ENCODE measurements around the gene FRZB. TPM values are rescaled to one million over a fixed set of nuclear protein-coding genes. Genes with fewer than 3 reads are reported as not detected.
A peak's percentile ranks its signal among the peaks of the same experiment; 100 is the strongest.

The FRZB gene
- total RNA-seq, 2 donors from 2014 or later: not detected

- H3K9me3 Mint-ChIP-seq: peaks cover 4% of the 10 kb centered on the region
- no peaks in the 10 kb centered on the region for H3K36me3 Mint-ChIP-seq (ENCODE audit: low read depth)
- no peak for ATAC-seq (replicated peaks)
- peaks cover 11% of the 10 kb centered on the region for H3K4me1 Mint-ChIP-seq
- no peak overlapping the region for H3K27ac Mint-ChIP-seq
- H3K4me3 Mint-ChIP-seq: no peak overlapping the region
- H3K27me3 Mint-ChIP-seq: peaks cover 49% of the 10 kb centered on the region
Measured at GRCh38 chr2:182870227-182870626, 3.8 kb upstream of the FRZB start.

DNA sequence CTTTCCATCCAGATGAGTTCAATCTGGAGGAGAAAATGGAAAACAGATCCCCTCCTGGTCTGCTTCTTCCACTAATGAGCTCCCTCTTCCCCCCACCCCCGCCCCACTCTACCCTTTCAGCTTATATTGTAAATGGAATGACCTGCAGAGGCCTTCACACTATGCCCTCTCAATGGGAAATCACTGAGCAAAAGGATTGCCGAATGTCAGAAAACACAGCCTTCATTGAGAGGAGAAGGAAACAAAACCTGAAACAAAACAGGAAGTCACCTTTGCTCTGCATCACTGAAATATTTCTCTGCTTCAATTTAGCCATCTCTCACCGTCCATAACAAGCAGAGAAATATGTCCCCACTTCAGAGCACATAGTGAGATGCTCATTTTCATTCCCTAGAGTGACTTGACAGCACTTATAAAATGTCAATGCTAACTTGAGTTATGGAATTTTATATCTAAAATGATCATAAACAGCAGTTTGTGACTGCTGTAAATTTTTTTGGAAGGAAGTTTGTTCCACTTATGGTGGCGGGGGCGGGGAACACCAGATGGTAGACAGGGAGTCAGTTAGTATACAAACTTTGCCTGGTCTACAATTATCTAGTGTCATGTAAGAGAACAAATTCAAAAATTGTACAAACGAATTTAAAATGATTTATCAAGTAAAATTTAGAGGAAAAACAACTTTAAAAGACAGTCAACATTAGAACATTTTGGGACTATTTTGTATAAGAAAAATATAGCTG is 1.8 kb upstream of the FRZB start:
- Mint-ChIP-seq H3K4me3 (no peak overlapping the region), H3K27ac (no peak overlapping the region), H3K36me3 (ENCODE audit: low read depth) (no peaks in the 10 kb centered on the region), H3K27me3 (peaks cover 60% of the 10 kb centered on the region), H3K9me3 (no peaks in the 10 kb centered on the region), H3K4me1 (peaks cover 11% of the 10 kb centered on the region)
- ATAC-seq (replicated peaks): no peak

DNA sequence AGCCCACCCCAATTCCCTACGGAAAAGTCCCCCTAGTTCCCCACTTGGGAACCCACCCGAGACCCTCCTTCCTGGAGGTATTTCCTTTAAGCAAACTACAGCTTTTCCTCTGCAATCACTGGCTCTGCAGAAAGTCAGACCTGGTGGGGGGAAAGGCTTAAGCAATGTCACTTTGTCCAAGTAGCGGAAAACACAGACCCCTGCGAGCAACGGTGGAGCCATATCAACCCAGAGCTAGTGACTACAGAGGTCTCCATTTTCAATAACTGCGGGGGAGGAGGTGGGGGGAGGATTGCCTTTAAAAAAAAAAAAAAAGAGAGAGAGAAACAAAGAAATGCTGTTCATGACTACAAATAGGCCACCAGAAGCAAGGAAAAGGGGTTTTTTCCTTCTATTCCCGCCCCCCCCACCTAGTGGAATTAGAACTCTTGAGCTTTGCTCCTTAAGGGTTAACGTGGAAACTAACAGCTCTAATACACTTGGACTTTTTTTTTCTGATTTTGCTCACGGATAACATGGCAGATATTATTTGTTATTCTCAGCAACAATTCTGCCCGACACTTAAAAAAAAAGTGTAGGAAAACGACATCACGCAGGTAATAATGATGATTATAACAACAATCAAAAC is 1.1 kb upstream of the FRZB start:
- Mint-ChIP-seq H3K9me3 (no peaks in the 10 kb centered on the region), H3K4me3 (peak overlapping the region; percentile 32), H3K4me1 (peaks cover 11% of the 10 kb centered on the region), H3K27me3 (peaks cover 54% of the 10 kb centered on the region), H3K27ac (no peak overlapping the region), H3K36me3 (ENCODE audit: low read depth) (no peaks in the 10 kb centered on the region)
- no peak for ATAC-seq (replicated peaks)

DNA sequence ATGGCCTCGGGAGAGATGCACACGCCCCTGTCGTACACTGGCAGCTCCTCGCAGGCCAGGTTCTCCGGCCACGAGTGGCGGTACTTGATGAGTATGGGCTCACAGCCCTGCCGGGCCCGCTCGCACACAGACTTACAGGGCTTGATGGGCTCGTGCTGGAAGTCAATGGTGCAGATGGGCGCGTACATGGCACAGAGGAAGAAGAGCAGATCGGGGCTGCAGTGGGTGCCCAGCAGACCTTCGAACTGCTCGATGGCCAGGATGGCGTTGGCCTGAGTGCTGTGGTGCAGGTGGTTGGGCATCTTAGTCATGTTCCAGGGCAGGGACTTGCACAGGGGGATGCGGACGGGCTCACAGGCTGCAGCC is 359 bp downstream of the FRZB start:
- peak overlapping the region; percentile 32 for H3K4me3 Mint-ChIP-seq
- peaks cover 55% of the 10 kb centered on the region for H3K27me3 Mint-ChIP-seq
- H3K4me1 Mint-ChIP-seq: peaks cover 11% of the 10 kb centered on the region

GRCh38 chr2:182864949-182865570 is 1.4 kb downstream of the FRZB start:
- Mint-ChIP-seq H3K36me3 (ENCODE audit: low read depth) (no peaks in the 10 kb centered on the region), H3K27ac (no peak overlapping the region), H3K9me3 (no peaks in the 10 kb centered on the region), H3K27me3 (peaks cover 59% of the 10 kb centered on the region), H3K4me3 (peak overlapping the region; percentile 32), H3K4me1 (peaks cover 11% of the 10 kb centered on the region)
- ATAC-seq (replicated peaks): no peak

More for the DNA sequence above, 359 bp downstream of the FRZB start:
- Mint-ChIP-seq H3K36me3 (ENCODE audit: low read depth) (no peaks in the 10 kb centered on the region), H3K27ac (no peak overlapping the region), H3K9me3 (no peaks in the 10 kb centered on the region)
- ATAC-seq (replicated peaks): peak; percentile 5

GRCh38 chr2:182863642-182864041 is 2.8 kb downstream of the FRZB start:
- Mint-ChIP-seq H3K4me1 (peaks cover 11% of the 10 kb centered on the region), H3K27me3 (peaks cover 54% of the 10 kb centered on the region), H3K36me3 (ENCODE audit: low read depth) (no peaks in the 10 kb centered on the region), H3K27ac (no peak overlapping the region), H3K9me3 (no peaks in the 10 kb centered on the region), H3K4me3 (no peak overlapping the region)
- no peak for ATAC-seq (replicated peaks)

DNA sequence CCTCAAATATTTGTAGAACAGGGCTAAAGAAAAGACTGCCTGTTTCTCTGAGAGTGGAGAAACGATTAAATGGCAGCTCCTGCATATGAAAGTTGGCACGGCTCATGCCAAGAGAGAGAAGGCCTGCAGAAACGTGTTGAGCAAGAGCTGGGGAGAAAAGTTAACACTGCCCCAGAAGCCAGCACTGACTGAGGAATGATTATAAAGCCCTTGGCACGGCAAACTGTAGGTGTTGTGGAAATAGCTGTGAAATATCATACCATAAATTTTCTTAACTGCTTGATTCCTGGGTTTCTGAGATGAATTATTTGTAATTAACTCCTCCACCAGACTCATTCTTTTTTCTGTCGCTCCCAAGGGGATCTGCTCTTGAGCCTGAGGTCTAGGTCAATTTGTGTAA is 4.3 kb downstream of the FRZB start:
- no peak overlapping the region for H3K27ac Mint-ChIP-seq
- H3K4me1 Mint-ChIP-seq: peaks cover 11% of the 10 kb centered on the region
- H3K36me3 Mint-ChIP-seq (ENCODE audit: low read depth): no peaks in the 10 kb centered on the region
- peaks cover 48% of the 10 kb centered on the region for H3K27me3 Mint-ChIP-seq
- no peak for ATAC-seq (replicated peaks)
- no peak overlapping the region for H3K4me3 Mint-ChIP-seq
- H3K9me3 Mint-ChIP-seq: no peaks in the 10 kb centered on the region

DNA sequence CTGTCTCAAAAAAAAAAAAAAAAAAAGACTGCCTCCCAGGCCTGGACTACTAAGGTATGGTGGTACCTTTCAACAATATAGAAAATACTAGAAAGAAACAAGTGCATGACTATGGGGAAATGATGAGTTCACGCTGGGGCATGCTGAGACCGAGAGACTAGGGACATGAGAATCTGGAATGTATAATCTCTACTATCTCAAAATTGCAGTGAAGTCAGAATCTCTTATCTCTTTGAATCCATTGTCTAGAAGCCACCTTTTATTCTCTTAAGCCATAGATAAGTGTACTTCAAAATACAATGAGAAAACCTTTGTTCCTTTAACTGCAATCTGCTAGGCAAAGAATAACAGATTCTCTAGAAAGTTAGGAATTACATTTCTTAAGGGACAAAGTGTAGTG is 5.6 kb downstream of the FRZB start:
- Mint-ChIP-seq H3K27me3 (peaks cover 40% of the 10 kb centered on the region), H3K9me3 (no peaks in the 10 kb centered on the region), H3K4me3 (no peak overlapping the region), H3K27ac (no peak overlapping the region), H3K36me3 (ENCODE audit: low read depth) (no peaks in the 10 kb centered on the region), H3K4me1 (peaks cover 4% of the 10 kb centered on the region)
- no peak for ATAC-seq (replicated peaks)

DNA sequence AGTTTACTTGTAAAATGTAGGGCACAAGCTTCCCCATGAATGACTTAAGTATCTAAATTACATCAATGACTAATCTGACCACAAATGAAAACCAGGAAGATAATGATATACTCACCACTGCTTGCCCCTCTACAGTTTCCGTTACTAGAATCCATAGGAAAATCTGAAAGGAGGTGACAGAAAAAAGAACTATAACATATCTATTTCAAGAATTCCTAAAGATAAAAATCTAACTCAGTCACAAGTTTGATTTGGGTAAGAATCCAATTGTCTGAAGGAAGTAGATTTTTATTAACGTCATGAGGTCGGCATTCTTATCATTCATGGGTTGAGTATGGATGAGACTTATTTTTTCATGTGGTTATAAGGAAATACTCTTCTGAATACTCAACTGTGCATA is 7.8 kb downstream of the FRZB start:
- Mint-ChIP-seq H3K27me3 (peaks cover 32% of the 10 kb centered on the region), H3K9me3 (no peaks in the 10 kb centered on the region)

GRCh38 chr2:182855376-182855775 is 11.1 kb downstream of the FRZB start:
- H3K36me3 Mint-ChIP-seq (ENCODE audit: low read depth): no peaks in the 10 kb centered on the region
- H3K9me3 Mint-ChIP-seq: no peaks in the 10 kb centered on the region
- no peak overlapping the region for H3K4me3 Mint-ChIP-seq
- H3K27me3 Mint-ChIP-seq: peaks cover 23% of the 10 kb centered on the region
- no peak overlapping the region for H3K27ac Mint-ChIP-seq
- no peak for ATAC-seq (replicated peaks)
- no peaks in the 10 kb centered on the region for H3K4me1 Mint-ChIP-seq

More for the DNA sequence above, 7.8 kb downstream of the FRZB start:
- Mint-ChIP-seq H3K4me1 (no peaks in the 10 kb centered on the region), H3K27ac (no peak overlapping the region), H3K4me3 (no peak overlapping the region), H3K36me3 (ENCODE audit: low read depth) (no peaks in the 10 kb centered on the region)
- no peak for ATAC-seq (replicated peaks)

DNA sequence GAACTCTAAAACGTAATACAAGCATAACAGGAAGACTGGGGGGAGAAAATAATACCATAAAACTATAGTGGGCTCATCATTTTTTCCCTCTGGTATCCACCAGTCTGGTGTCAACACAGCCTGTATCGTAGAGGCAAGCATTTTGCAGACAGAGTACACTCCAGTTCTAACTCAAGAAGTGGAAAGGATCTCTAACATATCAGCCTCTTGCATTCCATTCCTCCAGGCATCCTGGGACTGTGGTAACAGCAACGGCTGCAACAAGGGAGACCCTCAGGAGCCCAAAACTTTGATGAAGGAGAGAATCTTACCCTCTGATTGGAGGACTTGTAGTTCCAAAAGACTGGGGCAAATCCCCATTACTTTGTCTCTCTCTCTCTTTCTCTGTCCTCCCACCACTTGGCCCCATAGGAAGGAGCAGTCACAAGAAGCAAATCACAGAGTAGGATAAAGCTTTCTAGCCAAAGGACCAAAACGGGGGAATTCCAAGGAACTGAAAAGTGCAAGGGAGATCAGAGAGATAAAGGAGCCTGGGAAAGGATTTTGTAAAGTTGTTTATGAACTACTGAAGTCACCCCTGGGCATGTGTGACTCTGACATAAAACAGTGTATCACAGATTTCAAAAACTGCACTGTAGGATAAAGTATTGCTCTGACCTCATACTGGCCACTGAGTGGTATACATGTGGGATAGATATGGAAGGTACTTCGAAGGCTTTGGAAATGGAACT is 11.9 kb downstream of the FRZB start:
- no peak for ATAC-seq (replicated peaks)
- no peaks in the 10 kb centered on the region for H3K36me3 Mint-ChIP-seq (ENCODE audit: low read depth)
- H3K4me1 Mint-ChIP-seq: no peaks in the 10 kb centered on the region
- H3K27me3 Mint-ChIP-seq: peaks cover 24% of the 10 kb centered on the region
- no peaks in the 10 kb centered on the region for H3K9me3 Mint-ChIP-seq
- no peak overlapping the region for H3K27ac Mint-ChIP-seq
- no peak overlapping the region for H3K4me3 Mint-ChIP-seq

- H3K4me1 Mint-ChIP-seq: no peaks in the 10 kb centered on the region
- H3K4me3 Mint-ChIP-seq: no peak overlapping the region
- no peaks in the 10 kb centered on the region for H3K36me3 Mint-ChIP-seq (ENCODE audit: low read depth)
- no peak for ATAC-seq (replicated peaks)
- H3K27ac Mint-ChIP-seq: no peak overlapping the region
- H3K9me3 Mint-ChIP-seq: no peaks in the 10 kb centered on the region
- peaks cover 23% of the 10 kb centered on the region for H3K27me3 Mint-ChIP-seq
Measured at GRCh38 chr2:182852801-182853200, 13.6 kb downstream of the FRZB start.

DNA sequence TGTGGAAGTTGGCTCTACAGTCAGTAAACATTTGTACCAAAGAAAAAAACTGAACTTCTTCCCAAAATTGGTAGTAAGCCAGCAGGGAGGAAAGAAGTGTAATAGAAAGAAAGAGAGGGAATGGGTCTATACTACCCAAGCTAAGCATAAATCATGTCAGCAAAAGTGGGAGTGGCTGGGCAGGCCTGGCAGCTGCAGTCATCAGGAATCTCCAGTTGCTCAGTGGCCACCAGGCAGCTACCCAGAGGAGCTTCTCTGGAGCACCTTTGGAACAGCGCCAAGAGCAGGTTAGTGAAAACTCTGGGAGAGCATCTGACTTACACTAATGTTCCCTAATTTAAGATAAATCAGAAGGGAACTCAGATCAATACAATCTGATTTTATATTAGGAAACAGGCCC is 14.3 kb downstream of the FRZB start:
- Mint-ChIP-seq H3K27me3 (peaks cover 30% of the 10 kb centered on the region), H3K4me3 (no peak overlapping the region), H3K4me1 (no peaks in the 10 kb centered on the region), H3K9me3 (no peaks in the 10 kb centered on the region), H3K27ac (no peak overlapping the region), H3K36me3 (ENCODE audit: low read depth) (no peaks in the 10 kb centered on the region)
- no peak for ATAC-seq (replicated peaks)

DNA sequence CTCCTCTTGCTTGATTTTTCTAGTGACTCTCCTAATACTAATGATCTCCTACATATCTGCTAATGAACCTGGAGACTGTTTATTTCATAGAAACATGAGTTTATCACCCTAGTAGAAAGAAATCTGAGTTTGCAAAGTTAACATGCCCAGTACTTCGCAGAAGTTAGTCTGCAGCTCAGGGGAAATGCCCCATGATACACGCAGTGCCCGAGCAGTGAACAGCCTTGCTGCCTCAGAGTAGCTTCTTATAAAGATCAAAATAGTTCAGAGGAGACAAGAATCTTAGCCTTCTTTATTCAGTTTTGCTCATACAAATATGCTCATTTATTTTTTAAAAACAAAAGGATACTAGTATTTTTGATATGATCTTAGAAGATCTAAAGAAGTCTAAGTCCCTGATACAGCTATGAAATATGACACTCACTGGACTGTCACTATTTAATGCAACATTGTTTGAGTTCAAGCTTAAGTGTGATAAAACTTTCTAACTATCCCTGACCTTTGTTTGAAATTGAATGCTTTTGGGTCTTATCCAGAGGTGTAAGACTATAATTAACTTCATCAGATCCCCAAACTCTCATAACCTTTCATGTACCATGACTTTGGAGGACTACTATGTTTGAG is 20.5 kb downstream of the FRZB start:
- Mint-ChIP-seq H3K27me3 (peaks cover 31% of the 10 kb centered on the region), H3K4me3 (no peak overlapping the region), H3K4me1 (no peaks in the 10 kb centered on the region), H3K36me3 (ENCODE audit: low read depth) (no peaks in the 10 kb centered on the region), H3K27ac (no peak overlapping the region), H3K9me3 (no peaks in the 10 kb centered on the region)
- no peak for ATAC-seq (replicated peaks)

Data from activated T-helper 17 cell treated with anti-CD3 and anti-CD28 coated beads, Interleukin-2, amount 50 U/mL, for 72 hours (primary cell).